Measurements from ENCODE around the gene TRMT44.
A peak's percentile ranks its signal among the peaks of the same experiment; 100 is the strongest.
"Not testable (repeated sequence)": the region's sequence is repeated elsewhere in the genome, so short reads cannot be mapped to it uniquely, and the experiment has no call there.

Gene TRMT44

GRCh38 chr4:8468746-8469535 lies 28.4 kb downstream of the TRMT44 start:
- peak; percentile 82 for DNase-seq (ENCODE audit: low spot score)

DNA sequence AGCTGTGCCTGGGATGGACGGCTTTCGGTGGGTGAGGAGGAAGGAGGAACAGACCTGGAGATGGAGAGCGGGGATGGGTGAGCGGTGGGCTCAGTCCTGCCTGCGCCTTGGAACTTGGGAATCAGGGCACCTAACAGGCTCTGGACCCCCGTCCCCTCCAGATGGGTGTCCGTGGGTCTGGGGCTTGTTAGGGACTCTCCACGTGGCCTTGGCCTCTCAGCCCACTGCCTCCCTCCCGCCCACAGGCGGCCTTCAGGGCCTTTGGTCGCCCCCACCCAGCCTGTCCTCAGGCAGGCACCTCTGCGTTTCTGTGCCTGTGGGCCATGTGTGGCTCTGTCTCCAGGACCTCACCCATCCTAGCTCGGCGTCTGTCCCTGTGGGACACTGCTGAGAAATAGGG lies 29.0 kb downstream of the TRMT44 start:
- DNase-seq (ENCODE audit: low spot score), result no peak

- no peak for DNase-seq (ENCODE audit: low spot score)
Measured at GRCh38 chr4:8470451-8471024, 30.0 kb downstream of the TRMT44 start.

GRCh38 chr4:8471211-8471875 lies 30.8 kb downstream of the TRMT44 start:
- no peak for DNase-seq (ENCODE audit: low spot score)

- no peak for DNase-seq (ENCODE audit: low spot score)
Measured at GRCh38 chr4:8472158-8472688, 31.6 kb downstream of the TRMT44 start.

- DNase-seq (ENCODE audit: low spot score), result peak; percentile 93
Measured at GRCh38 chr4:8472689-8473197, 32.2 kb downstream of the TRMT44 start.

DNA sequence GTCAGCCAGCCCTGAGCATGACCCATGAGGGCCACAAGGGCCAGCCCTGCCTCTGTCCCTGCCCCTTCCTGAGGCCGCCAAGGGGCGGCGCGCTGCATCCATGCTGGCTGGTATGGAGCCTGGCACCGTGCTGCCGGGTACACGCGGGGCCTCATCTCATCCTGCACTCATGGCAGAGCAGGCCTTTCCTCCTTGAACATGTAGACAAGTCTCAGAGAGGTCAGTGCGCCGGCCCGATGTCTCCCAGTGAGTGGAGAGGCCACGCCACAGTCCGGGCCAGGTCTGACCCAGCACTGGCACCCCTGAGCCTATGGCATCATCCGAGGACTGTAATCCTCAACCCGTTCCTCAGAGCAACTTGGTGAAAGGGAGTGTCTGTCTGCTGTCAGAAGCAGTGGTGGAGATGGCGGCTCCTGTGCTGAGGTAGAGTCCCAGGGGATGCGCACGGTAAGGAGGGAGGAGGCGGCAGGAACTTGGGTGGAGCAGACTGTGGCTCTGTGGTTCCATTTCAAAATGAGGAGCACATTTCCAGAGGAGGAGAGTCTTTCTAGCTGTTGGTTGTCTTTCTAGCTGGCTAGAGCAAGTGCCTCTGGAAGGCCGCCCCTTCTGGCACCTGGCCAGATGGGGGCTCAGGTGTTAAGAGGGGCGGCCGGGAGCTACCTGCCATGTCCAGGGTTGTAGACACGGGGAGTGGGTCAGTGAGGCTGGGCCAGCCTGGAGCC lies 32.8 kb downstream of the TRMT44 start:
- DNase-seq (ENCODE audit: low spot score), result no peak

GRCh38 chr4:8473920-8474590 lies 33.5 kb downstream of the TRMT44 start:
- no peak for DNase-seq (ENCODE audit: low spot score)

DNA sequence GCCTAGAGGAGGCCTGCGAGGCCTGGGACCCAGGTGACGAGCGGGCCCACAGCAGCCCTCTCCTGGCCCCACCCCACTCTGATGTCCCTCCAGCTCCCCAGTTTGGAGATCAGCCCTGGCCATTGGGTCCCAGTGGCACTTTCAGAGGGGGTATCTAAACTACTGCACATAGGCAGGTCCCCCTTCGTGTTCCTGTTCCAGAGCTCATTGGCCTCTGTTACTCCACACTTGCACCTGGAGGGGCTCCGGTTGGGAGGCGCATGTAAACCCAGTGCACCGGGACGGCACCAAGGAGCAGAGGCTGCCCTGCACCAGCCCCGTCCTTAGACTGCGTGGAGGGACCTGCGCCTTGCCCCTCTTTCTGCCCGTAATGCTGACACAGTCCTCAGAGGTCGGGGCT lies 34.3 kb downstream of the TRMT44 start:
- DNase-seq (ENCODE audit: low spot score), result no peak

DNA sequence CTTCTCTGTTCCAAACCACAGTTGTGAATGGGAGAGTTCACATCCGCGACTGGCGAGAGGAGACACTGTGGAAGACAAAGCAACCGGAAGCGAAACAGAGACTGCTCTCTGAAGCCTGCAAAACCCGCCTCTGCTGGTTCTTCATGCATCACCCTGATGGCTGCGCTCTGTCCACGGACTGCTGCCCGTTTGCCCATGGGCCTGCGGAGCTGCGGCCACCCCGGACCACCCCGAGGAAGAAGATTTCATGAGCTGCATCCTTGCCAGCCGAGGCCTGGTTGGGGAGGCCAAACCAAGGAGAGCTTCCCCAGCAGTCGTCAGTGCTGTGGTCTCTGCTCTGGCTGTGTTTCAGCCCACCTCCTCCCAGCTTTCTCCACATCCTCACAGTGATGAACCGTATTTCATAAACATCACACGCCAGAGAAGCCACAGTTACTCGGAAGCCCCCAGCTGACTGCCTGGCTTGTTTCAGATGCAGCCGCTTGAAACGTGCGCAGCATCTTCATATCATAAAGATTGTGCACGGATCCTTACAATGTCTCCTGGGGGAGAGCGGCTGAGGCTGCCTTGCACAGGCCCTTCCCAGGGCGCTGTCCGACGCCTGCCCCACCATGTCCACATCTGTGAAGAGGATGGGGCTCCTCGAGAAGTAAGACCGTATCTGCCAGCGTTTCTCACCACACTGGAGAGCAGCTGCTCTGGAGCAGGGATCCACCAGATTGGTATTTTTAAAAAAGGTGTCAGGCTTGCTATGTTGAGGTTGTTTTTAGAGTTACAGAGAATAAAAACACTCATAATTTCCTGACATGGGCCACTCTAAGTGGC lies 35.4 kb downstream of the TRMT44 start:
- DNase-seq (ENCODE audit: low spot score), result no peak

GRCh38 chr4:8477095-8477635 lies 36.6 kb downstream of the TRMT44 start:
- no peak for DNase-seq (ENCODE audit: low spot score)

DNA sequence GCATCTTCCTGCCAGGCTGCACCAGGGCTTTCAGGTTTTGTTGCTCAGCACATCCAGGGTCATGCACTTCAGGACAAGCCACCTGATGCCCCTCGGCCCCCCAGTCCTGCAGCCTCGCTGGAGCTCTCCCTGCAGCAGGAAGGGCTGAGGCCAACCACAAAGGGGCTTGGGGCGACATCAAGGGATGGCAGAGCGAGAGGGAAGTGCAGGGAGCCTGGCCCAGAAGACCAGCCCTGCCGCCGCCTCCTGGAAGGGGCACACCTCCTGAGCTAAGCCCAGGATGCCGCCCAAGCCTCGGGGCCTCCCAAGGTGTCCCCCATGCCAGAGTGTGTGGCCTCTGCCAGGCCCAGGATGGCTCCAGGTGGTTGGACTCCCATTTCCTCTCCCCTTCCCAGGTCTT lies 37.1 kb downstream of the TRMT44 start:
- DNase-seq (ENCODE audit: low spot score), result no peak

GRCh38 chr4:8478371-8478770 lies 37.8 kb downstream of the TRMT44 start:
- DNase-seq (ENCODE audit: low spot score), result no peak

DNA sequence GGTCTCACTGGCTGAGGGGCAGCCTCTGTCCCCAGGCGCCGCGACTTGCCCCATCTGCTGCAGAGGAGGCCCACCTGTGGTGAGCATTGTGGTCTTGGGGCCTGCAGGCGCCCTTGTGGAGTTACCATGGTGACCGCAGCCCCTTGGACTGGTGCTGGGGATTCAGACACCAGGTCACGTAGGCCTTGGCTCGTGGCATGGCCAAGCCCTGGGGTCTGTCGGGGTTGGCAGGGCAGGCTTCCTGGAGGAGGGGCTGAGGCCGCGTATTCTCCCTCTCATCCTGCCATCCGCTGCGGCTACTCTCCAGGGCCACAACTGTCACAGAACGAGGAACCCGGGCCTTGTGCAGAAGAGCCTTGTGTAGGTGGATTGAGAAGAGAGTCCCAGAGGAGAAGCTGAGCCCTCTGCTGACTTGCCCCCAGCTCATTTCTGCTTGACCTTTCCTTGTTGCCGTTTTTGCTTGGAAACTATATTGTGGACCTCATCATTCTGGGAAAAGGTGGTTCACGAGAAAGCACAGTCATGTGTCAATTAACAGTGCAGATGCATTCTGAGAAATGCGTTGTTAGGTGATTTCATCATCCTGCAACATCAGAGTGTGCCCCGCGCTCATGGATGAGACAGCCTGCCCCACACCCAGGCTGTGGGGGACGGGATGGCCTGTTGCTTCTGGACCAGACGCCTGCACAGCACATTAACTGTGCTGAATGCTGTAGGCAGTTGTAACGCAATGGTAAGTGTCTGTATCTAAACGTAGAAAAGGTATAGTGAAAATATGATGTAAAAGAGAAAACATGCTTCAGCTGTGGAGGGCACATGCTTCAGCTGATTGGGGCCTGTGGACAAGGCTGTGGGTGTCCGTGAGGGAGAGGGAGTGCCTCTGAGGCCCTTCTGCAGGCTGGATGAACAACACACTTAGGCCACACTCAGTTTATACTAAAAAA lies 38.5 kb downstream of the TRMT44 start:
- DNase-seq (ENCODE audit: low spot score), result no peak

GRCh38 chr4:8480221-8480620 lies 39.6 kb downstream of the TRMT44 start:
- DNase-seq (ENCODE audit: low spot score), result no peak

- not testable (repeated sequence) for DNase-seq (ENCODE audit: low spot score)
Measured at GRCh38 chr4:8486643-8487042, 46.1 kb downstream of the TRMT44 start.

DNA sequence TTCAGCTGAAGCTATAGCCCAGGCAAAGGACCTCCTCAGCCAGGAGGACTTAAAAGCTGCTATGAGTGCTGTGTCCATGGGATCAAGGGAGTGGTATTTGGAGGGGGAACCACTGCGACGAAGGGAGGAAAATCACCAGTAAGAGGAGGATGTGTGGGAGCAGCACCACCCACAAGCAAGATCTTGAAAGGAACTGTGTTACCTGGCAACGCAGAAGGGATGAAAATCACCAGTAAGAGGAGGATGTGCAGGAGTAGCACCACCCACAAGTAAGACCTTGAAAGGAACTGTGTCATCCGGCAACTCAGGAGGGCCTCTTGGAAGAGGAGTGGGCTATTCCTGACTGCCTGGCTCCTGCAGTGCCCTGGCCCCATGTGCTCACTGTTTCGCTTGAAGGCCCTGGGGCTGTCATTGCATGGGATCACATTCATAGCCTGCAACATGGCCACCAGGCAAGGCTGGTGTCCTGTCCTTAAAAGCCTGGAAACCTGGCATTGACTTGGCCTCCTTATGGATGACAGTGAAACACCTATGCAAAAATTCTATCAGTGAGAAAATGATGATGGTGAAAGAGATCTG lies 48.3 kb downstream of the TRMT44 start:
- no peak for DNase-seq (ENCODE audit: low spot score)

- not testable (repeated sequence) for DNase-seq (ENCODE audit: low spot score)
Measured at GRCh38 chr4:8491478-8491877, 50.9 kb downstream of the TRMT44 start.

- no peak for DNase-seq (ENCODE audit: low spot score)
Measured at GRCh38 chr4:8492174-8492573, 51.6 kb downstream of the TRMT44 start.
